Cardiac fibroblast (primary cell): ENCODE measurements around the gene CARD11.
A peak's percentile ranks its signal among the peaks of the same experiment; 100 is the strongest.
"Not testable (repeated sequence)": the region's sequence is repeated elsewhere in the genome, so short reads cannot be mapped to it uniquely, and the experiment has no call there.

Source experiments
- DNase-seq, 2 donors: peaks; one replicate each; pipeline versions ENCODE4 v3.0.0 to v3.0.0-alpha.2; 2010; ENCODE audit warnings: low read depth in 2 of 2
- H3K4me3 ChIP-seq, 2 donors: replicated peaks in 1 of 2; 1 replicate in 1 of 2; 2 replicates in 1 of 2; pipeline ENCODE4 v1.5.1; 2011; ENCODE audit warnings: low read depth in 2 of 2, low read length in 2 of 2, mild to moderate bottlenecking in 2 of 2, moderate library complexity in 1 of 2
- CTCF ChIP-seq: IDR thresholded peaks from one replicate; pipeline ENCODE4 v1.5.1; 2011; ENCODE audit warnings: low read depth, mild to moderate bottlenecking, low read length, inconsistent platforms

The CARD11 gene

GRCh38 chr7:2921653-2922347, 121.9 kb downstream of the CARD11 start:
- DNase-seq, result no peak
- no peak overlapping the region for H3K4me3 ChIP-seq
- peak; percentile 22 for TF ChIP-seq CTCF

DNA sequence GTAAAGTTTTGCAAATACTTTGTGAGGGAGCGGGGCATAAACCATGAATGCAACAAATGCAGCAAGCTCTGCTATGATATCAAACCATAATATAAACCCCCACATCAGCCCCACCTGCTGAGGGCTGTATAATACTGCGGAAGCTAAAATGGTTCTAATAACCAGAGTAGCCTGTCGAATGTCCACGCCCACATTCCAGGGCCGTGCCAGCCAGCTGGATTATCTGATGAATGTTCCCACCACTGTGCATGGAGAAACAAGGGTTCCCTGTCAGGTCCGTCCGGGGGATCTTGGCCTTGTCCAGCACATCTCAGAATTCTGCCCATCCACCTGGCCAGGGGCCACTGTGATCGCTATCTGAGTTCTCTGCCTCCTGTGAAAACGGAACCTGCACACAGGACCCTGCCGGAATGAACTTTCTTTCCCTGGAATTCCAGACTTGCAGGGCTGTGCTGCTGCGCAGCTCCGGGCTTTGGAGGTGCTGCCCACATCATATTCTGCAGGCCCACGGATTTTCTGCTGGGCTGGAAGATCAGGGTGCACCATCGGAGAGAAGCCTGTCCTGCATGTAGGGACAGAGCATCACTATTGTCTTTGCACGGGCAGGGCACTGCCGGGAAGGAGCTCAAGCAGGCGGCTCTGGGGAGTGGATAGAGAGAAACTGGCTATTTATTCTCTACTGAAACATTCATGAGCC, 122.6 kb downstream of the CARD11 start:
- no peak for DNase-seq
- no peak overlapping the region for H3K4me3 ChIP-seq
- TF ChIP-seq CTCF, result no peak

DNA sequence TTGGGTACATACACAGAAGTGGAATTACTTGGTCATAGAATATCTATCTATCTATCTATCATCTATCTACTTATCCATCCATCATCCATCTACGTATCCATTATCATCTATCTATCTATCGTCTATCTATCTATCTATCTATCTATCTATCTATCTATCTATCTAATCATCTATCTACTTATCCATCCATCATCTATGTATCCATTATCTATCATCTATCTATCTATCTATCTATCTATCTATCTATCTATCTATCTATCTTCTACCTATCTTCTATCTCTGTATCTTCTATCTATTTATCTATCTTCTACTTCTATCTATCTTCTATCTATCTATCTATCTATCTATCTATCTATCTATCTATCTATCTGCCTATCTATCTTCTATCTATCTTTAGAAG, 123.2 kb downstream of the CARD11 start:
- not testable (repeated sequence) for DNase-seq, H3K4me3 ChIP-seq

DNA sequence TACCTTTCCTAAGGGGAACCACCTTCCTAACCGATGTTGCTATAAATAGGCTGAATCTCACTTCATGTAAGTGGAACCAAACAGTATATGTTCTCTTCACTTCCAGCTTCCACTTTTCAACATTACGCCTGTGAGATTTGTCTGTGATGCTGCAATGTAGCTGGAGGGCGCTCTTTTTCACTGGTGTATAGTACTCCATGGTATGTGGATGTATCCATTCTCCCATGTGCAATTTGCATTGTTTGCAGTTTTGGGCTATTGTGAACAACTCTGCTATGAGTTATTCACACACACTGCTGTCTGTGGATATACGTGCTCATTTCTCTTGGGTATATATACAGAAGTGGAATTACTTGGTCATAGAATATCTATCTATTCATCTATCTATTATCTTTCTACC, 123.6 kb downstream of the CARD11 start:
- no peak for DNase-seq
- H3K4me3 ChIP-seq, result no peak overlapping the region
- TF ChIP-seq CTCF, result no peak

DNA sequence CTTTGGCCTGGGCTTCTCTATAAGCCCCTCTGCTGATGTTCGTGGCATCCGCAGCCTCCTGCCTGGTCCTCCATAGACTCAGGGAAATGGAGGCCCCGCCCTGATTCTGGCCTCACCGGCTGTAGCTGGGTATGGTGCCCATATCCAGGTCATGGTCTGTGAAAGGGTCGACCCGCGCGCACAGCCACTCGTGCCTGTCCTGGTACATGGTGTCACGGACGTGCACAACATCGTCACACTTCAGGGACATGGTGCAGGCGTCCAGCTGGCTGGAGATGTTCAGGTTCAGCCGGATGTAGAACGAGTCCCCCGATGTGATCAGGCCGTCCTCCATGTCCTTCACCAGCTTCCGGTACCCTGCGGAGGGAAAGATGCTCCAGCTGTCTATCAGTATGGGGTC, 124.4 kb downstream of the CARD11 start:
- DNase-seq, result no peak
- no peak overlapping the region for H3K4me3 ChIP-seq
- no peak for TF ChIP-seq CTCF

DNA sequence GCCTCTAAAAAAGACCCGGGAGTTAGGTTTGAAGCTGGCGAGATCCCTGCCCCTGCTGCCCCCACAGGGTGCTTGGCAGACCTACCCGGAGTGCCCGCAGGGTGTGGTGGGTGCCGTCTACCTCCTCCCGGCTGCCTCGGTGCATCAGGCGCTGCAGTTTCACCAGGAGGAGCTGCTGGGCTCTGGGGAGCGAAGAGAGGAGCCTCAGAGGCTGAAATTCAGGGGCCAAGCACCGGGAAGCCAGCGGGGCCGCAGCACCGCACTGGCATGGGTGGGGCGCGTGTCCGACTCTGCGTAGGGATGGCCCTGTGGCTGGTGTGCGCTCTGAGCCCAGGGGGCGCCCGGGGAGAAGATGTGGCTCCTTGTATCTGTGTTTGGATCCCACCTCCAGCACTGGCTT, 125.3 kb downstream of the CARD11 start:
- no peak for TF ChIP-seq CTCF

GRCh38 chr7:2915023-2915422, 128.6 kb downstream of the CARD11 start:
- no peak for DNase-seq
- TF ChIP-seq CTCF, result no peak
- no peak overlapping the region for H3K4me3 ChIP-seq

More for the DNA sequence above, 125.3 kb downstream of the CARD11 start:
- no peak overlapping the region for H3K4me3 ChIP-seq
- DNase-seq, result no peak
